NT2/D1 (cell line): ENCODE data around the gene THY1.

ENCODE experiments used
- SUZ12 ChIP-seq: IDR thresholded peaks from 2 replicates; pipeline ENCODE4 v1.6.1; 2011; ENCODE audit not compliant: insufficient read length, insufficient read depth; ENCODE audit errors: extremely low read depth
- YY1 ChIP-seq: IDR thresholded peaks from 2 replicates; pipeline ENCODE4 v1.6.1; 2011; ENCODE audit not compliant: insufficient read length, insufficient read depth
- ZNF274 ChIP-seq: IDR thresholded peaks from 2 replicates; pipeline ENCODE4 v1.6.1; 2011; ENCODE audit warnings: mild to moderate bottlenecking, low read depth, low read length

- TF ChIP-seq YY1 (no peak), ZNF274 (no peak), SUZ12 (no peak)
Measured at GRCh38 chr11:119372260-119373058, 50.5 kb downstream of the THY1 start.
